ENCODE results near the gene PCGF1. TPM values are rescaled to one million over a fixed set of nuclear protein-coding genes. Genes with fewer than 3 reads are reported as not detected.

The PCGF1 gene
- total and polyA plus RNA-seq, 2 of the 13 experiments (the other 11 are each of a cell fraction or from before 2014, with no cell fraction given) = 20.4 to 22.6 TPM

GRCh38 chr2:74548900-74549826 is 41.7 kb upstream of the PCGF1 start (continued):
- peak; percentile 56 for TF ChIP-seq SPEN (CRISPR knock-in tag; IDR thresholded peaks at IDR 0.05; ENCODE audit: low read depth)
- no peak for TF ChIP-seq GATAD2A (CRISPR knock-in tag; IDR thresholded peaks at IDR 0.05)
- TF ChIP-seq ZNF800 (CRISPR knock-in tag; IDR thresholded peaks at IDR 0.05) = peak; percentile 88; the same call in 1 of the 2 replicates
- peak; percentile 25; the same call in 1 of the 2 replicates for TF ChIP-seq SALL1 (CRISPR knock-in tag; IDR thresholded peaks at IDR 0.05)
- TF ChIP-seq HDAC1 (CRISPR knock-in tag; IDR thresholded peaks at IDR 0.05) = peak; percentile 33
- TF ChIP-seq NFYB (CRISPR knock-in tag; IDR thresholded peaks at IDR 0.05) = 0 out of 2 replicates have a peak, but pooled peaks have one; percentile 10
- peak; percentile 66 for TF ChIP-seq POLR2G (IDR thresholded peaks at IDR 0.05; ENCODE audit: low read depth, low read length)
- TF ChIP-seq NFAT5 (CRISPR knock-in tag; IDR thresholded peaks at IDR 0.05) = 0 out of 2 replicates have a peak, but pooled peaks have one; percentile 32
- TF ChIP-seq ETV6 (CRISPR knock-in tag; conservative IDR thresholded peaks at IDR 0.05) = 0 out of 2 replicates have a peak, but pooled peaks have one; percentile 20
- TF ChIP-seq ZIK1 (CRISPR knock-in tag; IDR thresholded peaks at IDR 0.05; ENCODE audit: borderline replicate concordance, low read depth) = peak; percentile 74; the same call in 1 of the 2 replicates
- no peak for TF ChIP-seq RARA (CRISPR knock-in tag; IDR thresholded peaks at IDR 0.05)
- no peak for TF ChIP-seq KLF16 (CRISPR knock-in tag; IDR thresholded peaks at IDR 0.05)
- 0 out of 2 replicates have a peak, but pooled peaks have one; percentile 27 for TF ChIP-seq MED1 (CRISPR knock-in tag; IDR thresholded peaks at IDR 0.05)
- TF ChIP-seq UBTF (CRISPR knock-in tag; IDR thresholded peaks at IDR 0.05) = peak; percentile 70; the same call in 1 of the 2 replicates
- 0 out of 2 replicates have a peak, but pooled peaks have one; percentile 44 for TF ChIP-seq NKX3-1 (CRISPR knock-in tag; IDR thresholded peaks at IDR 0.05)
- peak; percentile 50 for TF ChIP-seq KDM2A (CRISPR knock-in tag; IDR thresholded peaks at IDR 0.05; ENCODE audit: borderline replicate concordance, low read depth)
- peak; percentile 33; the same call in 1 of the 2 replicates for TF ChIP-seq NR2C2 (CRISPR knock-in tag; IDR thresholded peaks at IDR 0.05; ENCODE audit: borderline replicate concordance)
